Aorta (tissue), 5 donors: ENCODE data around the gene ABCC9. TPM values are rescaled to one million over a fixed set of nuclear protein-coding genes. Genes with fewer than 3 reads are reported as not detected.
"Not testable (repeated sequence)": the region's sequence is repeated elsewhere in the genome, so short reads cannot be mapped to it uniquely, and the experiment has no call there.

Experiments used
- ATAC-seq: fragments of 200-7000 bp; cut with Tn5 transposase; one replicate; pipeline ENCODE4 v1.9.1; 2022; ENCODE audit warnings: moderate library complexity; ENCODE audit not compliant: low FRiP score
- DNase-seq, 2 donors: peaks; one replicate each; pipeline ENCODE4 v3.0.0-alpha.2; 2020
- H3K27ac ChIP-seq, 2 donors: one replicate each; pipeline ENCODE4 v1.5.1; 2013; ENCODE audit warnings: low read length in 2 of 2, mild to moderate bottlenecking in 2 of 2, moderate library complexity in 2 of 2, control low read depth in 1 of 2, inconsistent platforms in 1 of 2, low read depth in 1 of 2
- H3K27me3 ChIP-seq, 2 donors: one replicate each; pipeline ENCODE4 v1.6.1; 2013; ENCODE audit warnings: control low read depth in 1 of 2, low read length in 1 of 2, mild to moderate bottlenecking in 1 of 2, moderate library complexity in 1 of 2; ENCODE audit not compliant: insufficient read depth in 2 of 2, control insufficient read depth in 1 of 2
- H3K36me3 ChIP-seq, 2 donors: one replicate each; pipeline ENCODE4 v1.6.1; 2013; ENCODE audit warnings: control low read depth in 1 of 2, low read length in 1 of 2, mild to moderate bottlenecking in 1 of 2; ENCODE audit not compliant: insufficient read depth in 2 of 2, control insufficient read depth in 1 of 2
- H3K4me1 ChIP-seq, 2 donors: one replicate each; pipeline ENCODE4 v1.6.1; 2013; ENCODE audit warnings: low read length in 2 of 2, control low read depth in 1 of 2, mild to moderate bottlenecking in 1 of 2, moderate library complexity in 1 of 2; ENCODE audit not compliant: insufficient read depth in 2 of 2, control insufficient read depth in 1 of 2
- H3K4me3 ChIP-seq, 2 donors: one replicate each; pipeline ENCODE4 v1.5.1; 2013; ENCODE audit warnings: low read length in 2 of 2, control low read depth in 1 of 2, mild to moderate bottlenecking in 1 of 2
- H3K9me3 ChIP-seq: one replicate; pipeline ENCODE4 v1.6.1; 2013; ENCODE audit warnings: mild to moderate bottlenecking, low read length; ENCODE audit not compliant: control insufficient read depth
- WGBS, 2 donors: extraction: QIAGEN DNeasy Blood & Tissue Kit; methylation state at CpG; one replicate each; pipeline ENCODE4 v1.1.7; 2013; 5-methylcytosine and 5-hydroxymethylcytosine counted together
- intact Hi-C, 2 donors: fragments of 100-400 bp; cut with DNase I; formaldehyde crosslinking; loops; one replicate each; pipeline versions ENCODE4 v1.14.2 to v1.15.0; 2022
- polyA plus RNA-seq, 2 donors: library from polyadenylated mRNA; stranded (reverse); fragments of 200-250 nt; gene quantifications; one replicate each; pipeline ENCODE4 v1.2.3, GENCODE V29; 2013
- total RNA-seq, 2 donors: library from RNA; stranded (reverse); fragmentation: NEBNext Ultra II Directional; extraction: Animal tissue kit (Norgen Biotek cat#: 25700); gene quantifications; one replicate each; pipeline ENCODE4 v1.2.1, GENCODE V29; 2021
- donor health status: healthy with polysubstance abuse.
- donor health status: Bipolar disorder and iron deficiency.
- donor health status: DM: no; HTN: no; CAD: no.
- donor health status: DM: no; HTN: no; CAD: no.
- donor health status: DM: yes; HTN: yes; CAD: no.

The ABCC9 gene
- total and polyA plus RNA-seq, 4 donors: 0.69 to 157 (median 24.5) TPM

DNA sequence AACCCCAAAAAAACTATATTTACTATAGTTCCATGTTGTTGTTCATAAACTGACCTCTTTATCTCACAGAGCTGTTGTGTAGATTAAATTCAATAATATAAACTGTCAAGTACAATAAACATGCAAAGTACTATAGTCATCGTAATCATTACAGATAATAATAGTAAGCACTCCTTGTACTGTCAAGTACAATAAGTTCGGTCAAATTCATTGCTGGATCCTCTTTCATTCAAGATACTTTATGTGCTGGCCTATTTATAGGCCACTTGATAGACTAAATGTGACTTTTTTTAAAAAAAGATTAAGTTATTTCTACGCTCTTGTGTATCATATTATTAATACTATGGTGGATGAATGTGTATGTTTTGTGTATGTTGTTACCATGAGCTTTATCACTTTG, 127.5 kb downstream of the ABCC9 start:
- ATAC-seq: no peak
- Histone ChIP-seq H3K27me3 (no peaks in the 10 kb centered on the region), H3K4me3 (no peak overlapping the region), H3K4me1 (no peaks in the 10 kb centered on the region), H3K36me3 (no peaks in the 10 kb centered on the region), H3K27ac (no peak overlapping the region), H3K9me3 (no peaks in the 10 kb centered on the region)
- intact Hi-C loops: no loop called here
- 78 to 97% methylated on average over 3 of the region's 3 CpGs for WGBS, 2 donors
- no peak for DNase-seq

DNA sequence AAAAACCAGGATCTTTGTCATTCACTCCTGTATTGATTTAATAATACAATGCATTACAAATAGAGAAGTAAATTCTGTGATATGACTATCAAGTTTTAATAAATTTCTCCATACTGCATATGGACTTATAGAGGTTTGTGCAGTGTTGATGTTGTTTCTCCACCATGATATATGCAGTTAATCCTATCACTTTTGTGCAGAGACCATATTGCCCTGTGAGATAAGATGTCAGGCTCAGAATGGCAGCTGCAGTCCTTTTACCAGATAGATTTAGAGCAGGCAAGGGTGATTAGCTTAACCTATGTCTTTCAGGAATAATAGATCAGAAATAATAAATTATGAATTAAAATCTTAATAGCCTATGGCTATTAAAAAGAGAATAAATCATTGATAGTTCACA, 128.1 kb downstream of the ABCC9 start:
- intact Hi-C loops: no loop called here
- no peak for DNase-seq
- no peaks in the 10 kb centered on the region for H3K4me1 ChIP-seq
- no peak for ATAC-seq
- no peak overlapping the region for H3K27ac ChIP-seq
- H3K27me3 ChIP-seq: no peaks in the 10 kb centered on the region
- H3K9me3 ChIP-seq: no peaks in the 10 kb centered on the region
- H3K36me3 ChIP-seq: no peaks in the 10 kb centered on the region
- H3K4me3 ChIP-seq: no peak overlapping the region

DNA sequence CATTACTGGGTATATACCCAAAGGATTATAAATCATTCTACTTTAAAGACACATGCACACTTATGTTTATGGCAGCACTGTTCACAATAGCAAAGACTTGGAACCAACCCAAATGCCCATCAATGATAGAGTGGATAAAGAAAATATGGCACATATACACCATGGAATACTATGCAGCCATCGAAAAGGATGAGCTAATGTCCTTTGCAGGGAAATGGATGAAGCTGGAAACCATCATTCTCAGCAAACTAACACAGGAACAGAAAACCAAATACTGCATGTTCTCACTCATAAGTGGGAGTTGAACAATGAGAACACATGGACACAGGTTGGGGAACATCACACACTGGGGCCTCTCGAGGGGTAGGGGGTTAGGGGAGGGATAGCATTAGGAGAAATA, 128.9 kb downstream of the ABCC9 start:
- H3K27me3 ChIP-seq, intact Hi-C loops, ATAC-seq, DNase-seq, H3K4me3 ChIP-seq, H3K36me3 ChIP-seq, H3K4me1 ChIP-seq, H3K27ac ChIP-seq, H3K9me3 ChIP-seq: not testable (repeated sequence)
- 94 to 96% methylated on average over 2 of the region's 2 CpGs for WGBS, 2 donors

DNA sequence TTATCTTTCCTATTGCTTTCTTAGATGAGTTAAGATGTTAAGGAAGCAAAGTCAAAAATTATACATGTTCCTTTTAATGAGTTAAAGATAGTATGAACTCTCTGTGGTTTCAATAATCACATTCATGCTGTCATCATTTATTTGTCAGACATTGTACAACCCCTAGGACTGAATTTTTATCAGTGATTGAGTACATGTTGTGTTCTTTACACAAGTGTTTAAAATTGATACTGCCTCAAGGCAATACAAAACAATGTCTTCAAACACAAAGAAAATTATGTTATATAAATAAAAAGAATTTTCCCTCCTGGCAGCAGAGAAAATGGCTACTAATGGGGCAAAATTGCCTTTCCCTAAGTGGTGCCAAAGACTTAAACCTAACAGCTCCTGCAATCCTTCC, 132.1 kb downstream of the ABCC9 start:
- ATAC-seq: no peak

DNA sequence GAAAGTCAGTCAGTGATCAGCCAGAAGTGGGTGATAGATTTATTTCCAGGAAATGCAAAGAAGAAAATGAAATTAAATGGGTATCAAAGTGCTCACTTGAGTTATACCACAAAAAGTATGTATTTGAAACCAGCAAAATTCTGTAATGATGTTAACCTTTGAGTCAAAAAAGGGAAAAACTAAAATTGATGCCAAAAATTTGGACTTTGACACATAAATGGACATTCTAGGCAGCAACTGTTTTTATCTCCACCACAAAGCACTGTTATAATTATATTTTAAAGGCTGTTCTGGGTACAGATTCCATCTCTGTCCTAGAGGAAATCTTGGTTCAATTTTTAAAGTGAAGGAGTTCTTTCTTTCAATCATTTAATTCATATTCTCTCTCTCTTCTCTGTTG, 135.0 kb downstream of the ABCC9 start:
- Histone ChIP-seq H3K27me3 (no peaks in the 10 kb centered on the region), H3K4me1 (no peaks in the 10 kb centered on the region), H3K27ac (no peak overlapping the region), H3K9me3 (no peaks in the 10 kb centered on the region), H3K36me3 (no peaks in the 10 kb centered on the region), H3K4me3 (no peak overlapping the region)
- no peak for ATAC-seq
- DNase-seq: no peak
- intact Hi-C loops: no loop called here

More for the DNA sequence above, 132.1 kb downstream of the ABCC9 start:
- no peaks in the 10 kb centered on the region for H3K36me3 ChIP-seq
- H3K27ac ChIP-seq: no peak overlapping the region
- H3K27me3 ChIP-seq: no peaks in the 10 kb centered on the region
- intact Hi-C loops: no loop called here
- no peaks in the 10 kb centered on the region for H3K9me3 ChIP-seq
- DNase-seq: no peak
- H3K4me3 ChIP-seq: no peak overlapping the region
- no peaks in the 10 kb centered on the region for H3K4me1 ChIP-seq

DNA sequence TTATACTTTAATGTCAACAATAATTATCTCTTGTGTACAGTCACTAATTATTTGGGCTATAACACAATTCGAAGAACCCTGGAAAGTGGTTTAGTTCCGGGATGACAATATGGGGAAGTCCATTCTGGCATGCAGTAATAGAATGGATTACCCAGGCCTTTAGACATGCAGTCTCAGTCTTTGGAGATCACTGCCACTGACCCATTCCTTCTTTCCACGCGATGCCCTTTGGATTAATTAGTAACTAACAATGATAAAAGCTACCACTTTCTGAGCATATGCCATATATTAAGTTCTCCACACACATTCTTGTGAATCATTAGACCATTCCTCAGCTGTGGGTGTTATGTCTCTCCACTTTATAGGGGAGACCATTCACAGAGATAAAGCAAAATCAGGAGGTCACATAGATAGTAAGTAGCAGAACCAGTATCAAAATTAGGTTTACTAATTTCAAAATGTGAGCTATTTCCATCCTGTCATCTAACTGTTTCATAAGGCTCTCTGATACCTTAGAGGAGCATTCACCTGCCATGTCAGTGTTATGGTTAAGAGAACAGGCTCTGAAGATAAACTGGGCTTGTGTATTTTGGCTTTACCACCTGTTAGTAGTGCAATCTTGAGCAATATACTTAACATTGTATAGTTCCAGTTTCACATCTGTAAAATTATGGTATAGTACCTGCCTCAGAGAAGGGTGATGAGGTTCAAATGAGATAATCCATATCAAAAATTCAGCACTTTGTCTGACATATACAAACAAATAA, 139.5 kb downstream of the ABCC9 start:
- no peak for ATAC-seq
- no peaks in the 10 kb centered on the region for H3K27me3 ChIP-seq
- H3K4me1 ChIP-seq: no peaks in the 10 kb centered on the region
- H3K27ac ChIP-seq: no peak overlapping the region
- intact Hi-C loops: no loop called here
- no peak overlapping the region for H3K4me3 ChIP-seq
- 86 to 89% methylated on average over 4 of the region's 4 CpGs for WGBS, 2 donors
- no peaks in the 10 kb centered on the region for H3K9me3 ChIP-seq
- DNase-seq: no peak
- no peaks in the 10 kb centered on the region for H3K36me3 ChIP-seq

GRCh38 chr12:21800011-21800410, 141.2 kb downstream of the ABCC9 start:
- no peak for ATAC-seq
- Histone ChIP-seq H3K36me3 (no peaks in the 10 kb centered on the region), H3K4me1 (no peaks in the 10 kb centered on the region), H3K27me3 (no peaks in the 10 kb centered on the region), H3K9me3 (no peaks in the 10 kb centered on the region), H3K27ac (no peak overlapping the region), H3K4me3 (no peak overlapping the region)
- intact Hi-C loops: no loop called here
- no peak for DNase-seq
- 25 to 37% methylated on average over 1 of the region's 1 CpG for WGBS, 2 donors

GRCh38 chr12:21797539-21797938, 143.7 kb downstream of the ABCC9 start:
- Histone ChIP-seq H3K27me3 (no peaks in the 10 kb centered on the region), H3K4me3 (no peak overlapping the region), H3K9me3 (no peaks in the 10 kb centered on the region), H3K36me3 (no peaks in the 10 kb centered on the region), H3K4me1 (no peaks in the 10 kb centered on the region), H3K27ac (no peak overlapping the region)
- no peak for ATAC-seq
- intact Hi-C loops: no loop called here
- WGBS, 2 donors: 23 to 31% methylated on average over 1 of the region's 1 CpG
- DNase-seq: no peak

- ATAC-seq (no peak), DNase-seq (no peak)
- Histone ChIP-seq H3K36me3 (no peaks in the 10 kb centered on the region), H3K4me3 (no peak overlapping the region), H3K27me3 (no peaks in the 10 kb centered on the region), H3K27ac (no peak overlapping the region), H3K9me3 (no peaks in the 10 kb centered on the region), H3K4me1 (no peaks in the 10 kb centered on the region)
- intact Hi-C loops: no loop called here
- WGBS, 2 donors: 96 to 97% methylated on average over 10 of the region's 10 CpGs
These were observed 145.4 kb downstream of the ABCC9 start for GRCh38 chr12:21795648-21796328.
